GM23338 (cell line): ENCODE results near the gene PITPNC1. TPM values are rescaled to one million over a fixed set of nuclear protein-coding genes. Genes with fewer than 3 reads are reported as not detected.

Experiments
- ATAC-seq: fragments of 200-7000 bp; cut with Tn5 transposase; 3 replicates; pipeline ENCODE4 v1.9.1; 2020
- DNase-seq: peaks from one replicate; pipeline ENCODE4 v3.0.0-alpha.2; 2015; ENCODE audit warnings: low spot score
- H2AFZ ChIP-seq: fragments of 200-600 bp; sonication (generic); 2 replicates; pipeline ENCODE4 v1.8.0; 2016; ENCODE audit warnings: antibody characterized with exemption, mild to moderate bottlenecking, moderate library complexity
- H3F3A ChIP-seq: fragments of 200-600 bp; sonication (generic); replicated peaks from 2 replicates; pipeline ENCODE4 v1.8.0; 2017; ENCODE audit warnings: antibody characterized with exemption, mixed run types, low read depth
- H3K27ac ChIP-seq: fragments of 200-600 bp; sonication (generic); 2 replicates; pipeline ENCODE4 v1.6.1; 2016; ENCODE audit warnings: low read depth
- H3K27me3 ChIP-seq: fragments of 200-600 bp; sonication (generic); 2 replicates; pipeline ENCODE4 v1.8.0; 2016; ENCODE audit warnings: mild to moderate bottlenecking, mixed run types, moderate library complexity; ENCODE audit not compliant: insufficient read depth
- H3K36me3 ChIP-seq: fragments of 200-600 bp; sonication (generic); 2 replicates; pipeline ENCODE4 v1.8.0; 2016; ENCODE audit warnings: mild to moderate bottlenecking; ENCODE audit not compliant: insufficient read depth
- H3K4me1 ChIP-seq: fragments of 200-600 bp; sonication (generic); 2 replicates; pipeline ENCODE4 v1.8.0; 2016; ENCODE audit warnings: mild to moderate bottlenecking, moderate library complexity; ENCODE audit not compliant: insufficient read depth
- H3K4me2 ChIP-seq: fragments of 200-600 bp; sonication (generic); 2 replicates; pipeline ENCODE4 v1.7.1; 2017; ENCODE audit warnings: mixed run types
- H3K4me3 ChIP-seq: fragments of 200-600 bp; sonication (generic); 2 replicates; pipeline ENCODE4 v1.6.1; 2016; ENCODE audit warnings: mixed run types
- H3K79me2 ChIP-seq: fragments of 200-600 bp; sonication (generic); replicated peaks from 2 replicates; pipeline ENCODE4 v1.8.0; 2017; ENCODE audit warnings: mild to moderate bottlenecking; ENCODE audit not compliant: insufficient read depth
- H3K9me2 ChIP-seq: fragments of 200-600 bp; sonication (generic); 2 replicates; pipeline ENCODE4 v1.8.0; 2017; ENCODE audit not compliant: insufficient read depth
- H4K20me1 ChIP-seq: fragments of 200-600 bp; sonication (generic); replicated peaks from 2 replicates; pipeline ENCODE4 v1.8.0; 2017; ENCODE audit warnings: mild to moderate bottlenecking; ENCODE audit not compliant: insufficient read depth
- H3K27ac Mint-ChIP-seq: 2 replicates; pipeline ENCODE4 v1.8.0; 2020; ENCODE audit warnings: inconsistent platforms, mild to moderate bottlenecking, moderate library complexity, mixed read lengths
- H3K27me3 Mint-ChIP-seq: 3 replicates; pipeline ENCODE4 v1.8.0; 2022; ENCODE audit warnings: low read depth, mild to moderate bottlenecking, moderate library complexity, mixed read lengths, inconsistent platforms; ENCODE audit not compliant: insufficient read depth, poor library complexity
- H3K36me3 Mint-ChIP-seq: 3 replicates; pipeline ENCODE4 v1.8.0; 2021; ENCODE audit warnings: low read depth, mild to moderate bottlenecking, inconsistent platforms, moderate library complexity, mixed read lengths
- H3K4me1 Mint-ChIP-seq: 3 replicates; pipeline ENCODE4 v1.8.0; 2020; ENCODE audit warnings: mild to moderate bottlenecking, inconsistent platforms, mixed read lengths
- H3K4me3 Mint-ChIP-seq: 3 replicates; pipeline ENCODE4 v1.8.0; 2021; ENCODE audit warnings: moderate library complexity, mild to moderate bottlenecking, inconsistent platforms, mixed read lengths
- H3K9me3 Mint-ChIP-seq: 3 replicates; pipeline ENCODE4 v1.8.0; 2020; ENCODE audit warnings: moderate library complexity, mild to moderate bottlenecking, inconsistent platforms, mixed read lengths
- CREB1 ChIP-seq: fragments of 250-450 bp; sonication (Bioruptor Pico); IDR thresholded peaks from 2 replicates; pipeline ENCODE4 v1.5.0; 2020; ENCODE audit warnings: low read depth, mild to moderate bottlenecking, moderate library complexity
- ETS1 ChIP-seq: IDR thresholded peaks from 2 replicates; pipeline ENCODE4 v1.6.1; 2016; ENCODE audit warnings: antibody characterized with exemption
- EZH2 ChIP-seq: fragments of 200-600 bp; sonication (generic); IDR thresholded peaks from one replicate; pipeline ENCODE4 v1.8.0; 2017; ENCODE audit warnings: antibody characterized with exemption, mild to moderate bottlenecking, low read depth; ENCODE audit not compliant: unreplicated experiment
- EZH2phosphoT487 ChIP-seq: fragments of 200-600 bp; sonication (generic); IDR thresholded peaks from one replicate; pipeline ENCODE4 v1.8.1; 2018; ENCODE audit warnings: antibody characterized with exemption; ENCODE audit not compliant: unreplicated experiment
- JUNB ChIP-seq: IDR thresholded peaks from one replicate; pipeline ENCODE4 v1.6.1; 2016; ENCODE audit warnings: antibody characterized with exemption; ENCODE audit not compliant: unreplicated experiment
- NANOG ChIP-seq: IDR thresholded peaks from 2 replicates; pipeline ENCODE4 v1.6.1; 2016; ENCODE audit warnings: antibody characterized with exemption, borderline replicate concordance
- POLR2AphosphoS5 ChIP-seq: IDR thresholded peaks from 2 replicates; pipeline ENCODE4 v1.6.1; 2016; ENCODE audit warnings: antibody characterized with exemption, low read depth
- STAT1 ChIP-seq: IDR thresholded peaks from one replicate; pipeline ENCODE4 v1.6.1; 2016; ENCODE audit warnings: antibody characterized with exemption; ENCODE audit not compliant: unreplicated experiment
- ZNF114 ChIP-seq: fragments of 250-450 bp; sonication (Bioruptor Pico); IDR thresholded peaks from 2 replicates; pipeline ENCODE4 v1.5.0; 2020; ENCODE audit warnings: mild to moderate bottlenecking, moderate library complexity
- ZNF331 ChIP-seq: fragments of 250-450 bp; sonication (Bioruptor Pico); IDR thresholded peaks from 2 replicates; pipeline ENCODE4 v1.5.0; 2020; ENCODE audit warnings: low read depth, mild to moderate bottlenecking, moderate library complexity
- ZNF462 ChIP-seq: fragments of 250-450 bp; sonication (Bioruptor Pico); IDR thresholded peaks from 2 replicates; pipeline ENCODE4 v1.5.0; 2020; ENCODE audit warnings: mild to moderate bottlenecking, moderate library complexity
- polyA plus RNA-seq: library from polyadenylated mRNA; unstranded; fragments of >200 nt; fragmentation: Nextera tagmentation; extraction: Ambion mirVana; gene quantifications from 2 replicates; pipeline ENCODE4 v1.2.1, GENCODE V29; 2016
- total RNA-seq: library from RNA; depleted of rRNA; stranded (reverse); fragments of >200 nt; shearing (Covaris generic); gene quantifications from 2 replicates; pipeline ENCODE4 v1.2.3, GENCODE V29; 2014

Gene PITPNC1
- total and polyA plus RNA-seq, 2 experiments from 2014 or later, result 23.0 to 32.6 TPM

GRCh38 chr17:67658265-67658664 is 281.2 kb downstream of the PITPNC1 start:
- no peak for ATAC-seq
- H4K20me1 ChIP-seq, result no peaks in the 10 kb centered on the region; the same call in 1 of the 2 replicates
- H3K9me2 ChIP-seq, result no peaks in the 10 kb centered on the region
- Mint-ChIP-seq H3K4me3 (no peak overlapping the region), H3K27me3 (peaks cover 6% of the 10 kb centered on the region), H3K4me1 (no peaks in the 10 kb centered on the region), H3K9me3 (peaks cover 42% of the 10 kb centered on the region), H3K36me3 (peaks cover 58% of the 10 kb centered on the region), H3K27ac (no peak overlapping the region)
- TF ChIP-seq ETS1 (no peak), POLR2AphosphoS5 (no peak), ZNF331 (CRISPR knock-in tag) (no peak), STAT1 (no peak), CREB1 (CRISPR knock-in tag) (no peak), ZNF462 (CRISPR knock-in tag) (no peak), EZH2phosphoT487 (no peak), NANOG (no peak), JUNB (no peak), EZH2 (no peak), ZNF114 (CRISPR knock-in tag) (no peak)
- no peak overlapping the region for H3K4me3 ChIP-seq
- no peak overlapping the region for H2AFZ ChIP-seq
- no peaks in the 10 kb centered on the region for H3K27me3 ChIP-seq
- H3K79me2 ChIP-seq, result no peaks in the 10 kb centered on the region
- peak; percentile 11 for DNase-seq
- no peaks in the 10 kb centered on the region for H3F3A ChIP-seq
- H3K27ac ChIP-seq, result no peak overlapping the region
- no peaks in the 10 kb centered on the region for H3K4me1 ChIP-seq
- 0 out of 2 replicates have a peak, but pooled peaks cover 4% of the 10 kb centered on the region for H3K36me3 ChIP-seq
- no peak overlapping the region for H3K4me2 ChIP-seq
